ENCODE results near the gene CD99L2.

The CD99L2 gene

GRCh38 chrX:150874448-150874847 is 24.0 kb downstream of the CD99L2 start:
- H3K4me1 Mint-ChIP-seq, result peaks cover 65% of the 10 kb centered on the region
- DNase-seq, result no peak
- no peak overlapping the region for H3K4me3 Mint-ChIP-seq

GRCh38 chrX:150873616-150874015 is 24.9 kb downstream of the CD99L2 start:
- H3K4me1 Mint-ChIP-seq, result peaks cover 66% of the 10 kb centered on the region
- peak; percentile 66 for ATAC-seq

More at GRCh38 chrX:150874448-150874847, 24.0 kb downstream of the CD99L2 start:
- H3K27ac Mint-ChIP-seq, result no peak overlapping the region
- peaks cover 8 to 27% of the 10 kb centered on the region in 2 donors for H3K9me3 Mint-ChIP-seq
- ATAC-seq, result no peak
- H3K27me3 Mint-ChIP-seq, result no peaks in the 10 kb centered on the region

GRCh38 chrX:150872773-150873336 is 25.6 kb downstream of the CD99L2 start:
- Mint-ChIP-seq H3K27me3 (no peaks in the 10 kb centered on the region), H3K4me1 (peaks cover 71% of the 10 kb centered on the region), H3K27ac (no peak overlapping the region), H3K9me3 (peaks cover 8 to 27% of the 10 kb centered on the region in 2 donors), H3K4me3 (no peak overlapping the region)
- ATAC-seq (no peak), DNase-seq (no peak)

More at GRCh38 chrX:150873616-150874015, 24.9 kb downstream of the CD99L2 start:
- no peak for DNase-seq
- Mint-ChIP-seq H3K9me3 (peaks cover 8 to 27% of the 10 kb centered on the region in 2 donors), H3K27me3 (no peaks in the 10 kb centered on the region), H3K27ac (no peak overlapping the region), H3K4me3 (peak overlapping the region in 1 of 2 donors; percentile 22)

- ATAC-seq (no peak), DNase-seq (no peak)
- Mint-ChIP-seq H3K9me3 (peaks cover 8 to 26% of the 10 kb centered on the region in 2 donors), H3K4me3 (no peak overlapping the region), H3K4me1 (peaks cover 71% of the 10 kb centered on the region), H3K27ac (peak overlapping the region in 1 of 2 donors; percentile 48), H3K27me3 (no peaks in the 10 kb centered on the region)
Measured at GRCh38 chrX:150871341-150871811, 27.1 kb downstream of the CD99L2 start.

- no peak overlapping the region for H3K27ac Mint-ChIP-seq
- H3K4me3 Mint-ChIP-seq, result no peak overlapping the region
- peaks cover 67% of the 10 kb centered on the region for H3K4me1 Mint-ChIP-seq
- DNase-seq (no peak), ATAC-seq (no peak)
- H3K9me3 Mint-ChIP-seq, result peaks cover 7 to 19% of the 10 kb centered on the region in 2 donors
- H3K27me3 Mint-ChIP-seq, result no peaks in the 10 kb centered on the region
Measured at GRCh38 chrX:150870487-150871340, 27.8 kb downstream of the CD99L2 start.

GRCh38 chrX:150870029-150870428 is 28.4 kb downstream of the CD99L2 start:
- H3K4me1 Mint-ChIP-seq, result peaks cover 60% of the 10 kb centered on the region
- H3K27ac Mint-ChIP-seq, result no peak overlapping the region
- H3K9me3 Mint-ChIP-seq, result peaks cover under 1 to 12% of the 10 kb centered on the region in 2 donors
- no peak for DNase-seq
- no peak overlapping the region for H3K4me3 Mint-ChIP-seq
- ATAC-seq, result no peak
- no peaks in the 10 kb centered on the region for H3K27me3 Mint-ChIP-seq

- Mint-ChIP-seq H3K27me3 (no peaks in the 10 kb centered on the region), H3K9me3 (peaks cover 0 to 6% of the 10 kb centered on the region in 2 donors), H3K4me3 (no peak overlapping the region), H3K4me1 (peaks cover 54% of the 10 kb centered on the region), H3K27ac (no peak overlapping the region)
- DNase-seq, result no peak
- no peak for ATAC-seq
Measured at GRCh38 chrX:150869450-150869849, 29.0 kb downstream of the CD99L2 start.

- Mint-ChIP-seq H3K4me1 (peaks cover 46% of the 10 kb centered on the region), H3K9me3 (no peaks in the 10 kb centered on the region), H3K27ac (no peak overlapping the region), H3K27me3 (no peaks in the 10 kb centered on the region), H3K4me3 (no peak overlapping the region)
- DNase-seq (no peak), ATAC-seq (no peak)
Measured at GRCh38 chrX:150868625-150869024, 29.8 kb downstream of the CD99L2 start.

GRCh38 chrX:150864127-150864526 is 34.3 kb downstream of the CD99L2 start:
- DNase-seq, result no peak
- Mint-ChIP-seq H3K4me1 (peaks cover 9% of the 10 kb centered on the region), H3K27ac (no peak overlapping the region), H3K27me3 (no peaks in the 10 kb centered on the region), H3K4me3 (no peak overlapping the region), H3K9me3 (no peaks in the 10 kb centered on the region)
- ATAC-seq, result no peak

GRCh38 chrX:150863191-150863590 is 35.3 kb downstream of the CD99L2 start:
- Mint-ChIP-seq H3K4me1 (peaks cover 7% of the 10 kb centered on the region), H3K4me3 (no peak overlapping the region), H3K27ac (no peak overlapping the region), H3K27me3 (no peaks in the 10 kb centered on the region), H3K9me3 (peaks cover 6 to 8% of the 10 kb centered on the region in 2 donors)
- DNase-seq (no peak), ATAC-seq (no peak)

- no peak for ATAC-seq
- Mint-ChIP-seq H3K4me1 (peaks cover 13% of the 10 kb centered on the region), H3K4me3 (no peak overlapping the region), H3K9me3 (peaks cover 6 to 21% of the 10 kb centered on the region in 2 donors), H3K27ac (no peak overlapping the region), H3K27me3 (no peaks in the 10 kb centered on the region)
- DNase-seq, result no peak
Measured at GRCh38 chrX:150857453-150857852, 41.0 kb downstream of the CD99L2 start.

- Mint-ChIP-seq H3K9me3 (peaks cover 6 to 21% of the 10 kb centered on the region in 2 donors), H3K27me3 (no peaks in the 10 kb centered on the region), H3K4me3 (no peak overlapping the region), H3K27ac (peak overlapping the region in 1 of 2 donors; percentile 85), H3K4me1 (peaks cover 13% of the 10 kb centered on the region)
- DNase-seq, result no peak
- no peak for ATAC-seq
Measured at GRCh38 chrX:150856785-150857184, 41.7 kb downstream of the CD99L2 start.

GRCh38 chrX:150856101-150856500 is 42.4 kb downstream of the CD99L2 start:
- Mint-ChIP-seq H3K27ac (no peak overlapping the region), H3K4me3 (no peak overlapping the region), H3K9me3 (peaks cover 6 to 21% of the 10 kb centered on the region in 2 donors), H3K4me1 (peaks cover 13% of the 10 kb centered on the region), H3K27me3 (no peaks in the 10 kb centered on the region)
- DNase-seq (no peak), ATAC-seq (no peak)

GRCh38 chrX:150854856-150855255 is 43.6 kb downstream of the CD99L2 start:
- Mint-ChIP-seq H3K27ac (no peak overlapping the region), H3K4me1 (peaks cover 13% of the 10 kb centered on the region), H3K27me3 (no peaks in the 10 kb centered on the region), H3K9me3 (peaks cover 6 to 21% of the 10 kb centered on the region in 2 donors), H3K4me3 (no peak overlapping the region)
- no peak for ATAC-seq
- no peak for DNase-seq

- Mint-ChIP-seq H3K27me3 (no peaks in the 10 kb centered on the region), H3K4me3 (no peak overlapping the region), H3K27ac (no peak overlapping the region), H3K4me1 (peaks cover 19% of the 10 kb centered on the region), H3K9me3 (no peaks in the 10 kb centered on the region)
- DNase-seq, result no peak
- ATAC-seq, result no peak
Measured at GRCh38 chrX:150849996-150850720, 48.3 kb downstream of the CD99L2 start.
